Activated T-helper 1 cell treated with anti-CD3 and anti-CD28 coated beads, Interleukin-2, amount 50 U/mL, for 16 hours (primary cell): ENCODE measurements around the gene COQ10A.
A peak's percentile ranks its signal among the peaks of the same experiment; 100 is the strongest.

ENCODE experiments used
- DNase-seq, 2 donors: peaks; one replicate each; pipeline ENCODE4 v3.0.0-alpha.2; 2020; ENCODE audit warnings: low read depth in 1 of 2, low spot score in 1 of 2

Gene COQ10A

DNA sequence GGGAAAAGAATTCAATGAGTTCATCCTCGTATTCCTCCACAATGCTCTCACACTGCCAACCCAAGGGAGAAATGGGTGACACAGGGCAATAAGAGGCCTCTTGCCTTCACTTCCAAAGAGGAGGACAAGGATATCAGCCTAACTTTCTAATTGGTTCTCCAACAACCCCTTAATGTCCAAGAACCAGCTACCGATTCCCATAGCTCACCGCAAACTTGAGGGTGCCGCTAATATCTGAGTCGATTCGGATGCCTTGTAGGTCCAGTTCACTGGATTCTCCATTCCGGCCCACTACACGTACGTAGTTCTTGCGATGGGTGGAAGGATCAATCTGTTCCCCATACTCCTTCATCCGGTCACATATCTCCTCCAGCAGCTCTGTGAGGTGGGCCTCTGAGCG, 44.3 kb downstream of the COQ10A start:
- no peak for DNase-seq

DNA sequence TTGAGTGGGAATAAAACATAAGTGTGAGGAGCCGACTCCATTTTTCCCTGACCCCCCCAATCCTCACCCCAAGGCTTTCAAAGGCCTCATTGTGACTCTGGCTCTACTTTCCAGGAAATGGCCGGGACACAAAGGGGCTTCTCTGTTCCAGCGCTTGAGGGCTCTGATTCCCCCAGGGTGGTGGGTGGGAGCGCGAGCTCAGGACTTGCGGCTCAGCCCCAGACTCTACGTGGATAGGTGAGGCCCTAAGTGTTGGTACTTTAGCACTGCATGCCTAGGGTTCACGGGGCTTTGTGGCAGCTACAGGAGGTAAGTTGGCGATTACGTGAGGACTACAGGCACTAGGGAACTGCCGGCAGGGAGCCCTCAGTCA, 48.5 kb downstream of the COQ10A start:
- DNase-seq, result no peak

DNA sequence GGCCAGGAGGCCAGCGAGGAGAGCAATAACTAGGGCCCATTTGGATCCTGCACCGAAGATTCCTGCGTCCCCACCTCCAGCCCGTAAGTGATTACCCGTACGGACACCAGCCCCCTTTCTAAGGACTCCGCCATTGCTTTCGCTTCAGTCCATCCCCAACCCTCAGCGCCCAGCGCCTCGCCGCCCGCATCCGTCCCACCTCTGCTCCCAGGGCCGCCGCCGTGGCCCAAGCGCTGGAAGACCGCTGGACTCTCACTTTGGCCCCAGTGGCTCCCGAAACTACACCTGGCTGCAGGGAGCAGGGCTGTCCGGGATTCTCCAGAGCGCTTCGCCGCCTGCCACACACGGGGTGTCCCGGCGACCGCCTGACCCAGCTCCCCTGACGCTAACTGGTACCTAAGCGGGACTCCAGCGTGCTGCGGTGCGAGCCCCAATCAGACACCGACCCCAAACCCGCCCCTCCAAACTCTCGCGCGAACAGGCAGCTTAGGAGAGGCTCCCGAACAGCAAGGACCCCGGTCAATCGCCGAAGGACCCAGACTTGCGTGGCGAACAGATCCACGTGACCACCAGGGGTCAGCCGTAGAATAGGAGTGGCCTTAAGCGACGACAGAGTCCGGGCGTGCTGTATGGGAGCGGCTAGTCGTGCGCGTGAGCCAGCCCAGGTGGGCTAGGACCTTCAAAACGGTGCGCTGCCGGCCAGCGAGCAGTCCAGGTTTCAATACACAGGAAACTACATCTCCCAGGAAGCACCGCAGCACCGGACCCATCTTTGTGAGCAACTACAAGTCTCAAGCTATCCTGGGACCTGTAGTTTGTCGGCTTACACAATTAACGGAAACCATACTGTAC, 49.1 kb downstream of the COQ10A start, which contains the start of gene CNPY2:
CNPY2 (minus strand) TSS at position 367 of the 852 bp plus-strand sequence. CDS start 771 bp downstream, outside the sequence.
- peak; percentile 81 to 83 for DNase-seq

DNA sequence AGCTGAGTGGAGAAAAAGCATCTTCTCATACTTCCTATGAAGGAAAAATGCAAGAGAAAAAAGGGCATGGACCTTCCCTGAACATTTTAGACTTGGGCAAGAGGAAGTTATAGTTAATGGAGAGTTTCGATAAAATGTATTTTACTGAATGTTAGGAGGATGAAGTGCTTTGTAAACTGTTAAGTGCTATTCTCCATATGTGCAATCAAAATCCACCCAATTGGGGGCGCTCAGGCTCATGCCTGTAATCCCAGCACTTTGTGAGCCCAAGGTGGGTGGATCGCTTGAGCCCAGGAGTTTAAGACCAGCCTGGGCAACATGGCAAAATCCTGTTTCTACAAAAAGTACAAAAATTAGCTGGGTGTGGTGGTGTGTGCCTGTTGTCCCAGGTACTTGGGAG, 50.9 kb downstream of the COQ10A start:
- DNase-seq, result no peak
